HCT116 (cell line): Measurements from ENCODE around the gene ANXA4. TPM values are rescaled to one million over a fixed set of nuclear protein-coding genes. Genes with fewer than 3 reads are reported as not detected.

Experiments
- ATAC-seq: fragments of 200-7000 bp; cut with Tn5 transposase; 2 replicates; pipeline ENCODE4 v1.9.1; 2020; ENCODE audit warnings: mild to moderate bottlenecking, moderate library complexity
- BruUV-seq: library from RNA; stranded (reverse); fragments of 400-500 nt; replicated peaks from 2 replicates; lab custom pipeline; 2021; lab: Mats Ljungman, UMichigan
- CTCF ChIA-PET: fragments of 300-600 bp; sonication (Branson Sonifier 250); formaldehyde crosslinking; loops from one replicate; lab custom pipeline; 2021; ENCODE audit warnings: antibody characterized with exemption; lab: Charles Lee
- POLR2A ChIA-PET: fragments of 300-600, 350-600 bp; sonication (Branson Sonifier 250); formaldehyde crosslinking; loops from one replicate; lab custom pipeline; 2021; ENCODE audit warnings: antibody characterized with exemption; lab: Charles Lee
- RAD21 ChIA-PET, 2 experiments: fragments of 300-600 bp; sonication (Branson Sonifier 250); formaldehyde crosslinking; loops; one replicate each; lab custom pipeline; 2023; ENCODE audit warnings: low total read pairs in 2 of 2; ENCODE audit not compliant: uncharacterized antibody in 2 of 2, unreplicated experiment in 2 of 2, low non-redundant PET in 1 of 2; lab: Charles Lee
- DNase-seq: peaks from one replicate; pipeline ENCODE4 v3.0.0-alpha.2; 2010; ENCODE audit warnings: low read depth, low spot score
- H2AFZ ChIP-seq: fragments of 200-600 bp; shearing (Covaris generic), sonication (generic); 2 replicates; pipeline ENCODE4 v1.6.1; 2017; ENCODE audit warnings: low read depth, mixed run types, mixed read lengths, antibody characterized with exemption, low read length; ENCODE audit not compliant: poor library complexity, severe bottlenecking
- H3K27ac ChIP-seq: 2 replicates; pipeline ENCODE4 v1.5.1; 2012; ENCODE audit warnings: low read depth, low read length
- H3K27me3 ChIP-seq: fragments of 200-600 bp; sonication (generic); 2 replicates; pipeline ENCODE4 v1.6.1; 2016; ENCODE audit warnings: mixed run types, low read length, mixed read lengths; ENCODE audit not compliant: insufficient read depth
- H3K36me3 ChIP-seq, 2 experiments: fragments of 200-500 bp in 1 of 2; fragments of 200-600 bp in 1 of 2; sonication (Bioruptor generic) in 1 of 2; sonication (generic) in 1 of 2; 2 replicates each; pipeline versions ENCODE4 v1.5.1 to v1.6.1; 2014 to 2016; ENCODE audit warnings: low read length in 2 of 2, inconsistent platforms in 1 of 2, mixed read lengths in 1 of 2, mixed run types in 1 of 2; ENCODE audit not compliant: insufficient read depth in 2 of 2, control insufficient read depth in 1 of 2
- H3K4me1 ChIP-seq, 2 experiments: fragments of 200-600 bp in 1 of 2; sonication (generic) in 1 of 2; 2 replicates each; pipeline versions ENCODE4 v1.5.1 to v1.6.1; 2012 to 2017; ENCODE audit warnings: low read length in 2 of 2, inconsistent platforms in 1 of 2, mild to moderate bottlenecking in 1 of 2, mixed read lengths in 1 of 2, mixed run types in 1 of 2, moderate library complexity in 1 of 2; ENCODE audit not compliant: insufficient read depth in 2 of 2, control insufficient read depth in 1 of 2
- H3K4me2 ChIP-seq: fragments of 200-600 bp; sonication (generic); 2 replicates; pipeline ENCODE4 v1.6.1; 2017; ENCODE audit warnings: mixed run types, low read length, mixed read lengths
- H3K4me3 ChIP-seq, 2 experiments: fragments of 200-600 bp in 1 of 2; sonication (generic) in 1 of 2; replicated peaks in 1 of 2; 2 replicates each; pipeline ENCODE4 v1.5.1; 2011 to 2016; ENCODE audit warnings: low read length in 2 of 2, control low read depth in 1 of 2, low read depth in 1 of 2, mild to moderate bottlenecking in 1 of 2, mixed read lengths in 1 of 2, mixed run types in 1 of 2
- H3K79me2 ChIP-seq: fragments of 200-600 bp; sonication (generic); 2 replicates; pipeline ENCODE4 v1.6.1; 2017; ENCODE audit warnings: mild to moderate bottlenecking, mixed run types, low read length, moderate library complexity, mixed read lengths; ENCODE audit not compliant: insufficient read depth
- H3K9ac ChIP-seq: fragments of 200-600 bp; sonication (generic); 2 replicates; pipeline ENCODE4 v1.6.1; 2016; ENCODE audit warnings: low read length, mixed read lengths
- H3K9me2 ChIP-seq: fragments of 200-600 bp; sonication (generic), shearing (Covaris generic); 2 replicates; pipeline ENCODE4 v1.6.1; 2017; ENCODE audit warnings: mixed run types, mild to moderate bottlenecking, moderate library complexity; ENCODE audit not compliant: insufficient read depth
- H3K9me3 ChIP-seq, 2 experiments: fragments of 200-500 bp in 1 of 2; fragments of 200-600 bp in 1 of 2; sonication (Bioruptor generic) in 1 of 2; sonication (generic) in 1 of 2; 2 replicates each; pipeline ENCODE4 v1.6.1; 2014 to 2017; ENCODE audit warnings: low read length in 2 of 2, mixed read lengths in 2 of 2, inconsistent platforms in 1 of 2, low read depth in 1 of 2, mild to moderate bottlenecking in 1 of 2, mixed run types in 1 of 2, moderate library complexity in 1 of 2; ENCODE audit not compliant: control insufficient read depth in 1 of 2, insufficient read depth in 1 of 2
- H4K20me1 ChIP-seq: fragments of 200-600 bp; sonication (generic), shearing (Covaris generic); 2 replicates; pipeline ENCODE4 v1.6.1; 2017; ENCODE audit warnings: mixed run types, mild to moderate bottlenecking, moderate library complexity; ENCODE audit not compliant: insufficient read depth
- ATF3 ChIP-seq: IDR thresholded peaks from 2 replicates; pipeline ENCODE4 v1.6.1; 2012
- CBX3 ChIP-seq: IDR thresholded peaks from 2 replicates; pipeline ENCODE4 v1.6.1; 2012; ENCODE audit warnings: low read depth
- CTCF ChIP-seq, 3 experiments: fragments of 200-600 bp in 1 of 3; sonication (generic) in 1 of 3; IDR thresholded peaks in 2 of 3; conservative IDR thresholded peaks in 1 of 3; 2 replicates each; pipeline ENCODE4 v1.5.1; 2012 to 2017; ENCODE audit warnings: low read depth in 2 of 3, low read length in 2 of 3, antibody characterized with exemption in 1 of 3, borderline replicate concordance in 1 of 3, control low read depth in 1 of 3, mild to moderate bottlenecking in 1 of 3, mixed read lengths in 1 of 3, mixed run types in 1 of 3, moderate library complexity in 1 of 3; ENCODE audit not compliant: insufficient read depth in 1 of 3
- EGR1 ChIP-seq: IDR thresholded peaks from 2 replicates; pipeline ENCODE4 v1.6.1; 2012; ENCODE audit warnings: low read depth
- ELF1 ChIP-seq: IDR thresholded peaks from 2 replicates; pipeline ENCODE4 v1.6.1; 2012; ENCODE audit warnings: low read depth, borderline replicate concordance
- EZH2 ChIP-seq: fragments of 200-600 bp; sonication (generic); IDR thresholded peaks from 2 replicates; pipeline ENCODE4 v1.6.1; 2017; ENCODE audit warnings: antibody characterized with exemption, mixed run types
- FOSL1 ChIP-seq: IDR thresholded peaks from 2 replicates; pipeline ENCODE4 v1.6.1; 2012; ENCODE audit warnings: low read depth
- JUND ChIP-seq: IDR thresholded peaks from 2 replicates; pipeline ENCODE4 v1.6.1; 2012
- MAX ChIP-seq: IDR thresholded peaks from 2 replicates; pipeline ENCODE4 v1.6.1; 2012
- POLR2A ChIP-seq: IDR thresholded peaks from 2 replicates; pipeline ENCODE4 v1.7.0; 2011; ENCODE audit warnings: borderline replicate concordance; ENCODE audit not compliant: insufficient read depth, insufficient read length; ENCODE audit errors: extremely low read depth
- POLR2AphosphoS5 ChIP-seq: IDR thresholded peaks from 2 replicates; pipeline ENCODE4 v1.6.1; 2011; ENCODE audit warnings: mild to moderate bottlenecking, low read depth, low read length, moderate library complexity
- RAD21 ChIP-seq: IDR thresholded peaks from 2 replicates; pipeline ENCODE4 v1.6.1; 2012; ENCODE audit warnings: low read depth, mild to moderate bottlenecking
- REST ChIP-seq: IDR thresholded peaks from 2 replicates; pipeline ENCODE4 v1.6.1; 2012; ENCODE audit warnings: low read depth
- SIN3A ChIP-seq: IDR thresholded peaks from 2 replicates; pipeline ENCODE4 v1.6.1; 2012; ENCODE audit warnings: low read depth
- SP1 ChIP-seq: IDR thresholded peaks from 2 replicates; pipeline ENCODE4 v1.6.1; 2012; ENCODE audit warnings: low read depth
- SRF ChIP-seq: IDR thresholded peaks from 2 replicates; pipeline ENCODE4 v1.6.1; 2012; ENCODE audit warnings: low read depth
- TCF7L2 ChIP-seq: IDR thresholded peaks from 2 replicates; pipeline ENCODE4 v1.7.0; 2011; ENCODE audit warnings: borderline replicate concordance, inconsistent platforms; ENCODE audit not compliant: insufficient read depth, insufficient read length; ENCODE audit errors: extremely low read depth
- YY1 ChIP-seq: IDR thresholded peaks from 2 replicates; pipeline ENCODE4 v1.6.1; 2011; ENCODE audit warnings: low read length, low read depth, moderate library complexity, mild to moderate bottlenecking; ENCODE audit not compliant: insufficient replicate concordance; ENCODE audit errors: extremely low read depth
- ZBTB33 ChIP-seq: IDR thresholded peaks from 2 replicates; pipeline ENCODE4 v1.6.1; 2011; ENCODE audit warnings: mild to moderate bottlenecking, low read length, moderate library complexity; ENCODE audit not compliant: insufficient replicate concordance; ENCODE audit errors: extremely low read depth
- ZFX ChIP-seq: fragments of 450-650 bp; IDR thresholded peaks from 2 replicates; pipeline ENCODE4 v1.6.1; 2017
- intact Hi-C: fragments of 100-400 bp; cut with micrococcal nuclease; formaldehyde crosslinking; loops from 2 replicates; pipeline ENCODE4 v1.10.0; 2022
- total RNA-seq: library from RNA; stranded (reverse); gene quantifications from one replicate; pipeline ENCODE4 v1.2.1, GENCODE V29; 2021; ENCODE audit not compliant: unreplicated experiment

ANXA4 gene
- total RNA-seq, 1 experiment from 2014 or later, result 64.6 TPM

GRCh38 chr2:69693059-69693774 is 48.7 kb upstream of the ANXA4 start:
- H3K9ac ChIP-seq, result no peak overlapping the region
- TF ChIP-seq RAD21, result no peak
- no peak for TF ChIP-seq MAX
- TF ChIP-seq REST, result no peak
- TF ChIP-seq POLR2A, result no peak
- no peak for TF ChIP-seq YY1
- no peak for TF ChIP-seq SIN3A
- TF ChIP-seq FOSL1, result no peak
- TF ChIP-seq TCF7L2, result no peak
- no peak for TF ChIP-seq JUND
- no peak for TF ChIP-seq SRF
- no peak for TF ChIP-seq POLR2AphosphoS5
- TF ChIP-seq CBX3, result no peak
- TF ChIP-seq SP1, result no peak
- TF ChIP-seq EZH2, result no peak
- TF ChIP-seq ZFX, result no peak
- no peak for TF ChIP-seq EGR1
- TF ChIP-seq CTCF (IDR thresholded peaks at IDR 0.05 in 2 of 3, conservative IDR thresholded peaks at IDR 0.05 in 1 of 3; ENCODE audit: borderline replicate concordance in 1 of 3, insufficient read depth in 1 of 3, low read depth in 2 of 3, low read length in 2 of 3), result no peak
- TF ChIP-seq ATF3, result no peak
- no peak for TF ChIP-seq ELF1
- TF ChIP-seq ZBTB33, result no peak
- ChIA-PET CTCF (no interaction called here), POLR2A (no interaction called here), RAD21 (no interaction called here)
- intact Hi-C loops, result no loop called here
- H2AFZ ChIP-seq, result no peak overlapping the region
- no peak overlapping the region for H3K4me3 ChIP-seq
- no peak for ATAC-seq
- no peak overlapping the region for H3K27ac ChIP-seq
- no peaks in the 10 kb centered on the region for H3K79me2 ChIP-seq
- no peaks in the 10 kb centered on the region for H3K9me3 ChIP-seq
- no peak overlapping the region for H3K4me2 ChIP-seq
- no peaks in the 10 kb centered on the region for H3K27me3 ChIP-seq
- BruUV-seq, result no TSS peak
- DNase-seq, result no peak
- H3K36me3 ChIP-seq, result no peaks in the 10 kb centered on the region
- no peaks in the 10 kb centered on the region for H3K9me2 ChIP-seq
- peaks cover 4 to 13% of the 10 kb centered on the region in 2 experiments; a peak in 1 of 4 replicates for H3K4me1 ChIP-seq
- no peaks in the 10 kb centered on the region for H4K20me1 ChIP-seq
